Stimulated activated CD4-positive, alpha-beta T cell treated with anti-CD3 and anti-CD28 coated beads, Interleukin-4, amount 100 ng/mL, for 24 hours (primary cell): ENCODE measurements around the gene OBSCN.
"Not testable (repeated sequence)": the region's sequence is repeated elsewhere in the genome, so short reads cannot be mapped to it uniquely, and the experiment has no call there.

Experiments used
- DNase-seq: peaks from one replicate; pipeline ENCODE4 v3.0.0-alpha.2; 2020

The OBSCN gene

GRCh38 chr1:228172591-228173527 lies 35.0 kb upstream of the OBSCN start:
- DNase-seq = no peak

DNA sequence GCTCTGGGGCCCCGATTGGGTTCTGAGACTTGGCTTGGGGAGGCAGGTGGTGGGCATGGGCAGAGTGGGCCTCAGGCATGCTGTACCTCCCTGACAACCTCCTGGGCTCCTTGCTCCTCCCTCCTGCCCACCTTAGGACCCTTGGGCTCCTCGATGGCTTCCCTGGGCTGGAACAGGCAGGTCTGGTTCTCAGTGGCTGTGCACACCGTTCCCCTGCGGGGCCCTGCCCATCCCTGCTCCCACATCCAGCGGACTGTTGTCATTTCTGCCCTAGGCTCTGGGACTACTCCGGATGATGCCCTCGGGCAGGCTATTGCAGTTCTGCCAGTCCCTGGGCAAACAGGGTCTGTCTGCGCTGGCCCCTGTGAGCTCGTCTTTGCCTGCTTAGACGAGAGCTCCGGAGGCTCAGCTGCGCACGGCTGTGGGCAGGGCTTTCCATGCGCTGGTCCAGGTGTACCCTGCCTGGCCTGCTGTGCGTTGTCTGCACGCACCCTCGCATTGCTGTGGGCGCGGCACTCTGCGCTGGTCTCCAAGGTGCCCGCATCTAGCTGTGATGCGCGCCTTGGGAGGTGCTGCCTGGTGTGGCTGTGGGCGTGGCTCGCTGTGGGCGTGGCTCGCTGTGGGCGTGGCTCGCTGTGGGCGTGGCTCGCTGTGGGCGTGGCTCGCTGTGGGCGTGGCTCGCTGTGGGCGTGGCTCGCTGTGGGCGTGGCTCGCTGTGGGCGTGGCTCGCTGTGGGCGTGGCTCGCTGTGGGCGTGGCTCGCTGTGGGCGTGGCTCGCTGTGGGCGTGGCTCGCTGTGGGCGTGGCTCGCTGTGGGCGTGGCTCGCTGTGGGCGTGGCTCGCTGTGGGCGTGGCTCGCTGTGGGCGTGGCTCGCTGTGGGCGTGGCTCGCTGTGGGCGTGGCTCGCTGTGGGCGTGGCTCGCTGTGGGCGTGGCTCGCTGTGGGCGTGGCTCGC lies 34.0 kb upstream of the OBSCN start:
- DNase-seq = not testable (repeated sequence)

DNA sequence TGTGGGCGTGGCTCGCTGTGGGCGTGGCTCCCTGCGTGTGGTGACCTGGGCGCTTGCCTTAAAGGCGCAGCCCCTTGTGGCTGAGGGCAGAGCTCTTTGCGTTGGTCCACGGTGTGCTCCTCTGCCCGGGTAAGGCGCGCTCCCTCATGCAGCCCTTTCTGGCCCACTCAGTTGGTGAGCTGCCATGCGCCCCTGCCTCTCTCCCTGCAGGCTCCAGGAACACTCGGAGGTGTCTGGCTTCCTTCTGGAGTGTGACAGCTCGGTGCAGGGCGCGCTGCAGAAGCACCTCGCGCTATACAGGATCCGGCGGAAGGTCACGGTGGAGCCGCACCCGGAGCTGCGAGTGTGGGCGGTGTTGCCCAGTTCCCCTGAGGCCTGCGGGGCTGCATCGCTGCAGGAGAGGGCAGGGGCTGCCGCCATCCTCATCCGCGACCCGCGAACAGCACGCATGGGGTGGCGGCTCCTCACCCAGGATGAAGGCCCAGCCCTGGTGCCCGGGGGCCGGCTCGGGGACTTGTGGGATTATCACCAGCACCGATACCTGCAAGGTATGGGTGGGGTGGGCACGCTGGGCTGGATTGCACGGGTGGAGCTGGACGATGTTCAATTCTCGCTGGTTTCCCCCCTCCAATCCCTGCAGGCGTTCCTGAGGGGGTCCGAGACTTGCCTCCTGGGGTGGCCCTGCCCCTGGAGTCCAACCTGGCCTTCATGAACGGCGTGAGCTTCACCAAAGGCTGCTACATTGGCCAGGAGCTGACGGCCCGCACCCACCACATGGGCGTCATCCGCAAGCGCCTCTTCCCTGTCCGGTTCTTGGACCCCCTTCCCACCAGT lies 33.1 kb upstream of the OBSCN start:
- no peak for DNase-seq

DNA sequence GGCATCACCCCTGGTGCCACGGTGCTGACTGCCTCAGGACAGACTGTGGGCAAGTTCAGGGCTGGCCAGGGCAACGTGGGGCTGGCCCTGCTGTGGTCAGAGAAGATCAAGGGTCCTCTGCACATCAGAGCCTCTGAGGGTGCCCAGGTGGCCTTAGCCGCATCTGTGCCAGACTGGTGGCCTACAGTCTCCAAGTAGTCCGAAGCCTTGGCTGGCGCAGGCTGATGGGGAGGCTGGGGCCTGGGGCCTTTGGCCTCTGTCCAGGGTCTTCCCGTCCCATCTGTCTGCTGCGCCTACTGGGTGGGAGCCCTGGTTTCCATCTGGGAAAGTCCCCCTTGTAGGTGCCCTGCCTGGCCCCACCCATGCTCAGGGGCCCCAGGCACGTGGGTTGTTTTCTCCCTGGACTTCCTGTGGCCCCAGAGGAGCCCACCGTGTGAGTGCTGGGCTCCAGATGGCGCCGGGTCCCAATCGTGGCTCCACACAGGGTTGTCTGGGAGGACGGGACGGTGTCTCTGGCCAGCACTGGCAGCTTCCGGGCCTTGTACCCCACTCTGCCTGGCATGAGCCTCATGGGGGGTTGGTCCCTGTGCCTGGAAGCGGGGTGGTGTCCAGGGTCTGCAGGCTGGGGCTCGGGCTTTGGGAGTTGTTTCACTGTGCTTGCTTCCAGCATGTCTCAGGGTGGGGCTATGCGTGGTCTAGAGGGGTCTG lies 32.4 kb upstream of the OBSCN start:
- DNase-seq = no peak

- DNase-seq = no peak
These were observed 31.8 kb upstream of the OBSCN start for GRCh38 chr1:228176024-228176395.

- DNase-seq = no peak
These were observed 31.2 kb upstream of the OBSCN start for GRCh38 chr1:228176461-228177182.

DNA sequence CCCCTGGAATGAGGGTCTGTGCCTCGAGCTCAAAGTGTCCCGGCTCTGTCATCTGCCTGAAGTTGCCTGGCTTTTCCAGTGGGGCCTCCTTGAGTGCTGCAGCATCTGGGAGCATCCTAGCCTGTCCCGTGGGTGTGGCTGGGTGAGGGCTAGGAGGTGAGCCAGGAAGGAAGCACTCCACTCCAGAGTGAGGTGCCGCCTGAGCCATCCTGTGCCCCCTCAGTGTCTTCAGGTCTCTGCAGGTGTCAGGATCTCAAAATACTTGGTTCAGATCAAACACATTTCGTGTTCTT lies 30.7 kb upstream of the OBSCN start:
- DNase-seq = no peak

DNA sequence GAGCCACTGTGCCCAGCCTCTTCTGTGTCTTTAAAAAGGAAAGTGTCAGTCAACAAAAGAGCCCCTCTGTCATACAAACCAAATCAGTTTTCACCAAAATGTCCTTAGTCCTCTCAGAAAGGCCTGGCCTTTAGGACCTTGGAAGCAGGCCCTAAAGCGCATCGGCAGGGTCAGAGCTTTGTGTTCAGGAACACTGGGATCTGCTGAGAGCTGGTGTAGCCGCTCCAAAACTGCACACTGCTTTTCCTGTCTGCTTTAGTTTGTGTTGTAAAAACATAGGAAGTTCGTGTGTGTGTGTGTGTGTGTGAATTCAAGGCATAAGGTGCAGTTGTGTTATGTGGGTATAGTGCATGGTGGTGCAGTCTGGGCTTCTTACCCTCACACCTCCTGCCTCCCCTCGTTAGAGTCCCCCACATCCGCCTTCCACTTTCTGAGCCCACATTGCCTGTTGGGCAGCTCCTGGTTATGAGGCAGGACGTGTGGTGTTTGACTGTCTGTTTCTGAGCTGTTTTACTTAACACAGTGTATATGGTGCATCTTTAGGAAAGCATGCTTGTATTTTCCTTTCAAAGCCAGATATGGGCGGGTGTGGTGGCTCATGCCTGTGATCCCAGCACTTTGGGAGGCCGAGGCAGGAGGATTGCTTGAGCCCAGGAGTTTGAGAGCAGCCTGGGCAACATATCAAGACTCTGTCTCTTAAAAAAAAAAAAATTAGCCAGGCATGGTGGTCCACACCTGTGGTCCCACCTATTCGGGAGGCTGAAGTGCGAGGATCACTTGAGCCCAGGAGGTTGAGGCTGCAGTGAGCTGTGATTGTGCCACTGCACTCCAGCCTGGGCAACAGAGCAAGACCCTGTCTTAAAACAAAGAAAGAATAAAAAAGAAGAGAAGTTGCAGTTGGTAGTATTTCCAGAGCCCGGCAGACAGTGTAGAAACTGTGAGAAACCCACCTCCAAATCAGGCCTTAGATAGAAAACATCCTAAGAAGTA lies 29.8 kb upstream of the OBSCN start:
- DNase-seq = no peak

DNA sequence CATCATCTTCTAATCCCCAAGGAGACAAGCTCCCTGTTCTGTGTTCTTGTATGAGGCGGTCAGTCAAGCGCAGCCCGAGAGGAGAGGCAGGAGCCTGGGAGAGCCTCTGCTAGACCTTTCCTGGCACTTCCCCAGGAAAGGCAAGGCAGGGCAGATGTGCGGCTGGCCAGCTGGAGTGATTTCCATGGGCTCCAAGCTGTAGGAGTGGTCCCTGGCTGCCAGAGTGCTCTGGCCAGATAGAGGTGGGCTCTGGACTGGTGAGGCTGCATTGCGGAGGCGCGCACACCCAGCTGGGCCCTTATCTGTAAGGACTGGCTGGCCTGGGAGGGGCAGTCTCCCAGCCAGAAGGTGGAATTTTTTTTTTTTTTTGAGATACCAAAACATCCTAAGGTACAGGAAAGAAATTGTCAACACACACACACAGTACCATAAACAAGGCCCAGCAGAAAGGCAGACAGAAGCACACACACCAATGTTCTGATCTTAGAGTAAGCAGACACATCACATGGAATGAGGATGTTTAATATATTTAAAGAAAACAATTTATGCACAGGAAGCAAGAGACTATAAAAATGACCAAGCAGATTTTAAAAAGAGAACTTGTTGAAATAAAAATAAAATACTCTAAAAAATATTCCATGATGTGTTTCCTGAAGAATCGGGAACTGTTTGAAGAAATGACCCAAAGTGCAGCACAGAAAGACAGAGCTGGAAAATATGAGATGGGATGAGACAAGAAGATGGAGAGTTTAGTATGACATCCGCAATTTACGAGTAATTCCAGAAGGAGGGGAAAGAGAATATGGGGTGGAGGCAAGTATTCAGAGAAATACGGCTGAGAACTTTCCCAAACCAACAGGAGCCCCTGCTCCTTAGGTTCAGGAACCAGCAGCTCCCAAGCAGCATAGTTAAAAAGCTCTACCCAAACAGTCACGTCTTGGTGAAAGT lies 28.8 kb upstream of the OBSCN start:
- no peak for DNase-seq

GRCh38 chr1:228180271-228180958 lies 27.4 kb upstream of the OBSCN start:
- DNase-seq = no peak

GRCh38 chr1:228180959-228181644 lies 26.7 kb upstream of the OBSCN start:
- DNase-seq = no peak

GRCh38 chr1:228181645-228182034 lies 26.2 kb upstream of the OBSCN start:
- DNase-seq = no peak

- DNase-seq = no peak
These were observed 25.4 kb upstream of the OBSCN start for GRCh38 chr1:228182296-228183030.

DNA sequence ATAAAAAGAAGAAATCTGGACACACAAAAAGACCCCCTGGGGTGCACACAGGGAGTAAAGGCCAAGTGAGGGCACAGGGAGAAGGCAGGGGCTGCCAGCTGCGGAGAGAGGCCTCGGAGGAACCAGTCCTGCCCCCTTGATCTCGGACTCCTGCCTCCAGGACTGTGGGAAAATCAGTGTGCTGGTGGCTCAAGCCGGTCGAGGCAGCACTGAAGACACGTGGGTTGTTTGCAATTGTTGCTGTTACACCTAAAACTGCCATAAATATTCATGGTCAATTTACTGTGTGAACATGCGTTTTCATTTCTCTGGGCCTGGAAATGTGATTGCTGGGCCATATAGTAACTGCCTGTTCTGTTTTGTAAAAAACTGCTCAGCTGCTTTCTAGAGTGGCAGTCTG lies 23.7 kb upstream of the OBSCN start:
- DNase-seq = no peak

- DNase-seq = peak; percentile 30
These were observed 22.2 kb upstream of the OBSCN start for GRCh38 chr1:228185641-228185965.

- DNase-seq = not testable (repeated sequence)
These were observed 19.6 kb upstream of the OBSCN start for GRCh38 chr1:228188249-228188648.

GRCh38 chr1:228190182-228190581 lies 17.7 kb upstream of the OBSCN start:
- no peak for DNase-seq
